Renal cortex interstitium (tissue), 11 donors: ENCODE results near the gene TECRL. TPM values are rescaled to one million over a fixed set of nuclear protein-coding genes. Genes with fewer than 3 reads are reported as not detected.

ENCODE experiments used
- DNase-seq, 11 donors: peaks; one replicate each; pipeline ENCODE4 v3.0.0-alpha.2; 2013; ENCODE audit warnings: low read depth in 9 of 11, low spot score in 4 of 11; ENCODE audit errors: extremely low read depth in 1 of 11
- polyA plus RNA-seq, 3 donors: library from polyadenylated mRNA; unstranded; fragments of 120-200 nt; gene quantifications; one replicate each; pipeline ENCODE4 v1.2.1, GENCODE V29; 2013; ENCODE audit not compliant: insufficient read length in 3 of 3

TECRL gene
- polyA plus RNA-seq, 3 donors: not detected

GRCh38 chr4:64340218-64341110, 68.8 kb downstream of the TECRL start:
- no peak for DNase-seq

- DNase-seq: no peak
Observed at GRCh38 chr4:64334964-64335363, 74.3 kb downstream of the TECRL start.

DNA sequence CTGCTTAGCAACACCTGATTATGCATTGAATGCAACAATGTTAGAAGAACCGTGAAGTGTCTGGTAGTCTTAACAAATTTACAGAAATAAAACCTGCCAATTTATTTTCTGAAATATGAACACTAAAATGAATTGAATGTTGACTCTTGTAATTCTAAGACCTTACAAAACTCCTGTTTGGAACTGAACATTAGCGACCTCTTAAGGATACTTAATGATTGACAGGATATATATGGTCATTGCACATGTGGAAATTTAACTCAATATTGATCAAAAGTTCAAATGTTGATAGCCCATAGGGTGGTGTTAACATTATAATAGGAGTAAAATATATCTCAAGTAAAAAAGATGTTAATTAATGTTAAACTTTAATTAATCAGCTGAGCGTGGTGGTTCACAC, 79.1 kb downstream of the TECRL start:
- DNase-seq: no peak

- DNase-seq: no peak
Observed at GRCh38 chr4:64327237-64327636, 82.0 kb downstream of the TECRL start.

- DNase-seq: no peak
Observed at GRCh38 chr4:64326507-64326906, 82.7 kb downstream of the TECRL start.

- no peak for DNase-seq
Observed at GRCh38 chr4:64306255-64306565, 103.0 kb downstream of the TECRL start.

GRCh38 chr4:64305565-64306254, 103.5 kb downstream of the TECRL start:
- no peak for DNase-seq

DNA sequence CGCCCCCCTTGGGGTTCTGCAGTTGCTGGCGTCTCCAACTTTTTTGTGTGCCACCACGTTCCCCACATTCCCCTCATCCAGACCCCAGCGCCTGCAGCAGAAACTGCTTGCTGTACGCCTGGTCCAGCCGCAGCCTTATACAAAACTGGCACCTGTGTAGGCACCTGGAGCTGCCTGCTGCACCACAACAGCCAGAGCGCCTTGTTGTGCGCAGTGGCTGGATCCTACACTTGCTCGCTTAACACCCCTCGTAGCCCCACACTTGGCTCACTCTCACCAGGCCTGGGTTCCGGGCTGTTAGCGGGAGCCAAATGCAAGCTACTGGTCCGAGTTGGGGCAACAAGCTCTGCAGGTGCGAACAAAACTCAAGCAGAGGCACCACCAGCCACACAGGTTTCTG, 136.8 kb downstream of the TECRL start:
- DNase-seq: no peak

- no peak for DNase-seq
Observed at GRCh38 chr4:64271601-64272081, 137.6 kb downstream of the TECRL start.

DNA sequence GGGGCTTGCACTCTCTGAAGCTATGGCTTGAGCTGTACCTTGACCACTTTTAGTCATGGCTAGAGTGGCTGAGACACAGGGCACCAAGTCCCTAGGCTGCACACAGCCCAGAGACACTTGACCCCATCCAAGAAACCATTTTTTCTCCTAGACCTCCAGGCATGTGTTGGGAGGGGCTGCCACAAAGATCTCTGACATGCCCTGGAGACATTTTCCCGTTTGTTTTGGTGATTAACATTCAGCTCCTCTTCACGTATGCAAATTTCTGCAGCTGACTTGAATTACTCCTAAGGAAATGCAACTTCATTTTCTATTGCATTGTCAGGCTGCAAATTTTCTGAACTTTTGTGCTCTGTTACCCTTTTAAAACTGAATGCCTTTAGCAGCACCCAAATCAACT, 142.6 kb downstream of the TECRL start:
- DNase-seq: no peak

- no peak for DNase-seq
Observed at GRCh38 chr4:64266263-64266662, 143.0 kb downstream of the TECRL start.

DNA sequence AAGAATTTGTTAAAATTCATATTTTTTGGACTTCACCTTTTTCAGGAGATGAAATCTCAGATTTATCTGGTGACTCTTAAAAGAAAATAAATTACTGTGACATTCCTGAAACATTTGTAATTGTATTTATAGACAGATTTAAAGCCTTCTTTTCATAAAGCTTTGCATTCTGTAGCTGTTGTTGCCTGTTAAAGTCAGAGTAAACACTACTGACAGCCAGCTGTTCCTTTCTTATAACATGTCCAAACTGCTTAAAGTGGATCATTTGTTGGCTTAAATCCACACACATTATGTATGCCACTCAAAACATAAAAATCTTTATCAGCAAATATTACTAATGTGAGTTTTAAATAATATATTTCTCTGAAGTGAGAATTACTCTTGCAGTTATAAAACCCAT, 157.5 kb downstream of the TECRL start:
- DNase-seq: no peak

GRCh38 chr4:64250488-64250887, 158.8 kb downstream of the TECRL start:
- DNase-seq: no peak

GRCh38 chr4:64250061-64250460, 159.2 kb downstream of the TECRL start:
- DNase-seq: no peak

GRCh38 chr4:64248186-64248585, 161.1 kb downstream of the TECRL start:
- DNase-seq: no peak

- no peak for DNase-seq
Observed at GRCh38 chr4:64230709-64231310, 178.4 kb downstream of the TECRL start.
